ENCODE data around the gene LYL1.

DNA sequence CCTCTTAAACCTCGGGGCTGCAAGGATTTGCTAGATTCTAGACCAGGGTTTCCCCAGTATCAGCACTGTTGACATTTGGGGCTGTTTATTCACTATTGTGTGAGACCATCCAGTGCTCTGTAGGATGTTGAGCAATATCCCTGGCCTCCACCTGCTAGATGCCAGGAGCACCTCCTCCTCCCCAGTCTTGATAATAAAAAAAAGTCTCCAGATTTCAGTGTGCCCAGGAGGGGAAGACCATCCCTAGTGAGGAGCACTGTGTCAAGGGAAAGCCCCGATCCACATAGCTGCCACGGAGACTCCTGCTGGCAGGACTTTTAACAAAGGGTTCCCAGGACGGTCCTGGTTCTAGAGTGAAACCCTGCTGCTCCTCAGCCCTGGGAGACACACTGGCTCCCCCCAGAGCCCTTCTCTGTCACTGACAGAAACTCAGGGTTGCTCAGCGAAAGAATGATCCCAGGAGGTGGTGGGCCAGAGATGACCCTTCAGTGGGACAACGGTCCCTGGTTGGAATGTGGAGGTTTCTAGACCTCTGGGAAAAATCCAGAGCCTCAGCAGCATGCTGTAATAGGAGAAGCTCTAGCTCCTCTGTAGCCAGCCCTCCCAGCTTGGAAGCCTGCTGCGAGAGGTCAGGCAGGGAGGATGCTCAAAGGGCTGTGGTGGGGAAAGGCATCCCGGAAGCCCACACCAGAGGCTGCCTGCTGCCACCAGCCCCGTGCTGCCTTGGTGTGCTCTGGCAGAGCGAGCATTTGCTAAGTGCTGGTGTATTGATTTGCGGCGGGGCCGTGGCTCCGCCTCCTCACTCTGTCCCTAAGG is 20.3 kb downstream of the LYL1 start:
- TF ChIP-seq, protein P1, sequence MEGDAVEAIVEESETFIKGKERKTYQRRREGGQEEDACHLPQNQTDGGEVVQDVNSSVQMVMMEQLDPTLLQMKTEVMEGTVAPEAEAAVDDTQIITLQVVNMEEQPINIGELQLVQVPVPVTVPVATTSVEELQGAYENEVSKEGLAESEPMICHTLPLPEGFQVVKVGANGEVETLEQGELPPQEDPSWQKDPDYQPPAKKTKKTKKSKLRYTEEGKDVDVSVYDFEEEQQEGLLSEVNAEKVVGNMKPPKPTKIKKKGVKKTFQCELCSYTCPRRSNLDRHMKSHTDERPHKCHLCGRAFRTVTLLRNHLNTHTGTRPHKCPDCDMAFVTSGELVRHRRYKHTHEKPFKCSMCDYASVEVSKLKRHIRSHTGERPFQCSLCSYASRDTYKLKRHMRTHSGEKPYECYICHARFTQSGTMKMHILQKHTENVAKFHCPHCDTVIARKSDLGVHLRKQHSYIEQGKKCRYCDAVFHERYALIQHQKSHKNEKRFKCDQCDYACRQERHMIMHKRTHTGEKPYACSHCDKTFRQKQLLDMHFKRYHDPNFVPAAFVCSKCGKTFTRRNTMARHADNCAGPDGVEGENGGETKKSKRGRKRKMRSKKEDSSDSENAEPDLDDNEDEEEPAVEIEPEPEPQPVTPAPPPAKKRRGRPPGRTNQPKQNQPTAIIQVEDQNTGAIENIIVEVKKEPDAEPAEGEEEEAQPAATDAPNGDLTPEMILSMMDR (IDR thresholded peaks at IDR 0.05) = peak in 3 of 5 experiments; percentile 12 to 39 (median 26)
- TF ChIP-seq POLR2A (IDR thresholded peaks at IDR 0.05) = no peak
